ENCODE data around the gene MAPKAP1.
A peak's percentile ranks its signal among the peaks of the same experiment; 100 is the strongest.

- no peak for TF ChIP-seq CTCF (IDR thresholded peaks at IDR 0.05; ENCODE audit: poor library complexity, severe bottlenecking)
- TF ChIP-seq SMC3 (conservative IDR thresholded peaks at IDR 0.05; ENCODE audit: poor library complexity), result peak; percentile 39
- TF ChIP-seq TAF1 (IDR thresholded peaks at IDR 0.05; ENCODE audit: low read depth), result peak; percentile 51
- peak; percentile 80 for TF ChIP-seq REST (IDR thresholded peaks at IDR 0.05; ENCODE audit: borderline replicate concordance)
- no peak for TF ChIP-seq MXI1 (conservative IDR thresholded peaks at IDR 0.05; ENCODE audit: poor library complexity, severe bottlenecking)
These were observed 40.2 kb upstream of the MAPKAP1 start, which contains the start of gene PBX3 for GRCh38 chr9:125747053-125747764.
